Body of pancreas (tissue), 4 donors: ENCODE results near the gene BCO1.
"Not testable (repeated sequence)": the region's sequence is repeated elsewhere in the genome, so short reads cannot be mapped to it uniquely, and the experiment has no call there.

Source experiments
- CTCF ChIP-seq, 7 experiments: fragments of 450-650 bp in 4 of 7; fragments of 200-600 bp in 3 of 7; sonication (generic) in 3 of 7; IDR thresholded peaks; one replicate each; pipeline ENCODE4 v1.5.1; 2016 to 2019; ENCODE audit warnings: antibody characterized with exemption in 7 of 7
- POLR2A ChIP-seq, 3 donors: fragments of 450-650 bp; IDR thresholded peaks; one replicate each; pipeline ENCODE4 v1.6.1; 2016; ENCODE audit warnings: antibody characterized with exemption in 3 of 3, mild to moderate bottlenecking in 2 of 3

- TF ChIP-seq CTCF, POLR2A (IDR thresholded peaks at IDR 0.05): not testable (repeated sequence)
Measured at GRCh38 chr16:81225697-81226096, 12.8 kb upstream of the BCO1 start.
